ENCODE measurements around the gene HIP1. TPM values are rescaled to one million over a fixed set of nuclear protein-coding genes. Genes with fewer than 3 reads are reported as not detected.

The HIP1 gene
- total and polyA plus RNA-seq, 2 of the 13 experiments (the other 11 are each of a cell fraction or from before 2014, with no cell fraction given) = 4.5 to 6.2 TPM

DNA sequence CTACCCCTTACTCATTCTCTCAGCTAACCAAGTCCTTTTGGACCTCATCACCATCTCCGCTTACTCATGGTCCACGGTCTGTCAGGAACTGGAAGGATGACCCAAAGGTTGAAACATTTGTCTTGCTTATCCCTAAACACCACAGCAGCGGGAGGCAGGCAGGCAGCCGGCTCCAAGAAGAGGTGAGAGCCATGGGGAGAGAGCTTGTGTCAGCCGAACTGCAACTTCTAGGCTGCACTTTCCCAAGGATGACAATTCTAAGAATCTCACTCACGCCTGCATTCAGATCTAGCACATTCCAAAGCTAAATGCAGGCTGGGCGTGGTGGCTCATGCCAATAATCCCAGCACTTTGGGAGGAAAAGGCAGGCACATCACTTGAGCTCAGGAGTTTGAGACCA lies 160.7 kb downstream of the HIP1 start:
- no TSS peak for BruUV-seq (replicated peaks)
- TF ChIP-seq, protein P1, sequence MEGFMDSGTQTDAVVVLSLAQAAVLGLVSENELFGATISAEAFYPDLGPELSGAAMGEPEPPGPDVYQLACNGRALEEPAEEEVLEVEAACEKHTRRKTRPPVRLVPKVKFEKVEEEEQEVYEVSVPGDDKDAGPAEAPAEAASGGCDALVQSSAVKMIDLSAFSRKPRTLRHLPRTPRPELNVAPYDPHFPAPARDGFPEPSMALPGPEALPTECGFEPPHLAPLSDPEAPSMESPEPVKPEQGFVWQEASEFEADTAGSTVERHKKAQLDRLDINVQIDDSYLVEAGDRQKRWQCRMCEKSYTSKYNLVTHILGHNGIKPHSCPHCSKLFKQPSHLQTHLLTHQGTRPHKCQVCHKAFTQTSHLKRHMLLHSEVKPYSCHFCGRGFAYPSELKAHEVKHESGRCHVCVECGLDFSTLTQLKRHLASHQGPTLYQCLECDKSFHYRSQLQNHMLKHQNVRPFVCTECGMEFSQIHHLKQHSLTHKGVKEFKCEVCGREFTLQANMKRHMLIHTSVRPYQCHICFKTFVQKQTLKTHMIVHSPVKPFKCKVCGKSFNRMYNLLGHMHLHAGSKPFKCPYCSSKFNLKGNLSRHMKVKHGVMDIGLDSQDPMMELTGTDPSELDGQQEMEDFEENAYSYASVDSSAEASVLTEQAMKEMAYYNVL (CRISPR knock-in tag; IDR thresholded peaks at IDR 0.05; ENCODE audit: borderline replicate concordance) = no peak
- TF ChIP-seq ZNF552 (CRISPR knock-in tag; IDR thresholded peaks at IDR 0.05; ENCODE audit: borderline replicate concordance) = no peak
- no peak for TF ChIP-seq POGZ (CRISPR knock-in tag; IDR thresholded peaks at IDR 0.05)
- TF ChIP-seq, protein P2, sequence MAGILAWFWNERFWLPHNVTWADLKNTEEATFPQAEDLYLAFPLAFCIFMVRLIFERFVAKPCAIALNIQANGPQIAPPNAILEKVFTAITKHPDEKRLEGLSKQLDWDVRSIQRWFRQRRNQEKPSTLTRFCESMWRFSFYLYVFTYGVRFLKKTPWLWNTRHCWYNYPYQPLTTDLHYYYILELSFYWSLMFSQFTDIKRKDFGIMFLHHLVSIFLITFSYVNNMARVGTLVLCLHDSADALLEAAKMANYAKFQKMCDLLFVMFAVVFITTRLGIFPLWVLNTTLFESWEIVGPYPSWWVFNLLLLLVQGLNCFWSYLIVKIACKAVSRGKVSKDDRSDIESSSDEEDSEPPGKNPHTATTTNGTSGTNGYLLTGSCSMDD (CRISPR knock-in tag; IDR thresholded peaks at IDR 0.05) = no peak
- TF ChIP-seq IRF2 (CRISPR knock-in tag; IDR thresholded peaks at IDR 0.05) = no peak
- TF ChIP-seq, protein P3, sequence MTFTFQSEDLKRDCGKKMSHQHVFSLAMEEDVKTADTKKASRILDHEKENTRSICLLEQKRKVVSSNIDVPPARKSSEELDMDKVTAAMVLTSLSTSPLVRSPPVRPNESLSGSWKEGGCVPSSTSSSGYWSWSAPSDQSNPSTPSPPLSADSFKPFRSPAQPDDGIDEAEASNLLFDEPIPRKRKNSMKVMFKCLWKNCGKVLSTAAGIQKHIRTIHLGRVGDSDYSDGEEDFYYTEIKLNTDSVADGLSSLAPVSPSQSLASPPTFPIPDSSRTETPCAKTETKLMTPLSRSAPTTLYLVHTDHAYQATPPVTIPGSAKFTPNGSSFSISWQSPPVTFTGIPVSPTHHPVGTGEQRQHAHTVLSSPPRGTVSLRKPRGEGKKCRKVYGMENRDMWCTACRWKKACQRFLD (CRISPR knock-in tag; IDR thresholded peaks at IDR 0.05; ENCODE audit: borderline replicate concordance) = no peak
- TF ChIP-seq, protein P4, sequence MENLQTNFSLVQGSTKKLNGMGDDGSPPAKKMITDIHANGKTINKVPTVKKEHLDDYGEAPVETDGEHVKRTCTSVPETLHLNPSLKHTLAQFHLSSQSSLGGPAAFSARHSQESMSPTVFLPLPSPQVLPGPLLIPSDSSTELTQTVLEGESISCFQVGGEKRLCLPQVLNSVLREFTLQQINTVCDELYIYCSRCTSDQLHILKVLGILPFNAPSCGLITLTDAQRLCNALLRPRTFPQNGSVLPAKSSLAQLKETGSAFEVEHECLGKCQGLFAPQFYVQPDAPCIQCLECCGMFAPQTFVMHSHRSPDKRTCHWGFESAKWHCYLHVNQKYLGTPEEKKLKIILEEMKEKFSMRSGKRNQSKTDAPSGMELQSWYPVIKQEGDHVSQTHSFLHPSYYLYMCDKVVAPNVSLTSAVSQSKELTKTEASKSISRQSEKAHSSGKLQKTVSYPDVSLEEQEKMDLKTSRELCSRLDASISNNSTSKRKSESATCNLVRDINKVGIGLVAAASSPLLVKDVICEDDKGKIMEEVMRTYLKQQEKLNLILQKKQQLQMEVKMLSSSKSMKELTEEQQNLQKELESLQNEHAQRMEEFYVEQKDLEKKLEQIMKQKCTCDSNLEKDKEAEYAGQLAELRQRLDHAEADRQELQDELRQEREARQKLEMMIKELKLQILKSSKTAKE (CRISPR knock-in tag; IDR thresholded peaks at IDR 0.05; ENCODE audit: borderline replicate concordance) = no peak
- no peak for TF ChIP-seq SKI (IDR thresholded peaks at IDR 0.05; ENCODE audit: partially characterized antibody)
- TF ChIP-seq, protein P5, sequence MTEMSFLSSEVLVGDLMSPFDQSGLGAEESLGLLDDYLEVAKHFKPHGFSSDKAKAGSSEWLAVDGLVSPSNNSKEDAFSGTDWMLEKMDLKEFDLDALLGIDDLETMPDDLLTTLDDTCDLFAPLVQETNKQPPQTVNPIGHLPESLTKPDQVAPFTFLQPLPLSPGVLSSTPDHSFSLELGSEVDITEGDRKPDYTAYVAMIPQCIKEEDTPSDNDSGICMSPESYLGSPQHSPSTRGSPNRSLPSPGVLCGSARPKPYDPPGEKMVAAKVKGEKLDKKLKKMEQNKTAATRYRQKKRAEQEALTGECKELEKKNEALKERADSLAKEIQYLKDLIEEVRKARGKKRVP (CRISPR knock-in tag; IDR thresholded peaks at IDR 0.05) = no peak
- no peak for TF ChIP-seq TAF1 (CRISPR knock-in tag; IDR thresholded peaks at IDR 0.05)
- TF ChIP-seq, protein P6, sequence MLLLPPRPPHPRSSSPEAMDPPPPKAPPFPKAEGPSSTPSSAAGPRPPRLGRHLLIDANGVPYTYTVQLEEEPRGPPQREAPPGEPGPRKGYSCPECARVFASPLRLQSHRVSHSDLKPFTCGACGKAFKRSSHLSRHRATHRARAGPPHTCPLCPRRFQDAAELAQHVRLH (CRISPR knock-in tag; IDR thresholded peaks at IDR 0.05; ENCODE audit: borderline replicate concordance, low read depth) = no peak
- no peak for TF ChIP-seq NFRKB (IDR thresholded peaks at IDR 0.05)
- no peak for TF ChIP-seq RFXANK (CRISPR knock-in tag; IDR thresholded peaks at IDR 0.05)

More for the DNA sequence above, 160.7 kb downstream of the HIP1 start:
- H3K4me3 ChIP-seq (replicated peaks in 1 of 3; ENCODE audit: insufficient read depth in 1 of 3, low read depth in 2 of 3, low read length in 3 of 3) = no peak overlapping the region
- H3K27me3 ChIP-seq (ENCODE audit: control insufficient read depth in 1 of 2, insufficient read depth in 2 of 2, low read length in 2 of 2) = no peaks in the 10 kb centered on the region
- DNase-seq (ENCODE audit: low spot score) (no peak), FAIRE-seq (no peak), ATAC-seq (no peak)
- in situ Hi-C loops (cut with HindIII; ENCODE audit: extremely low pct_ligation_motif_present, low pct_unique_long_range_greater_than_20kb) (no loop called here), intact Hi-C loops (cut with micrococcal nuclease; ENCODE audit: unreplicated experiment) (no loop called here)
- ChIA-PET CTCF (ENCODE audit: low intra/inter-chr PET ratio, low total read pairs) (no interaction called here), POLR2A (no interaction called here)
- H3K36me3 ChIP-seq (replicated peaks in 1 of 2; ENCODE audit: control insufficient read depth in 1 of 2, insufficient read depth in 2 of 2, low read length in 2 of 2) = no peaks in the 10 kb centered on the region
- H3K4me1 ChIP-seq (ENCODE audit: insufficient read depth, low read length) = no peaks in the 10 kb centered on the region
- H3K27ac ChIP-seq (ENCODE audit: extremely low read length, insufficient read depth, low read length) = no peak overlapping the region
- no peak overlapping the region for H3K9ac ChIP-seq (ENCODE audit: insufficient read depth, low read depth, low read length)
- H4K20me1 ChIP-seq (ENCODE audit: insufficient read depth, low read length) = no peaks in the 10 kb centered on the region
- no peak overlapping the region for H3K4me2 ChIP-seq (ENCODE audit: low read depth, low read length)
- 88% methylated on average over 7 of the region's 7 CpGs for WGBS (ENCODE audit: low lambda C conversion rate)
- H2AFZ ChIP-seq (ENCODE audit: low read length) = no peak overlapping the region
- no peaks in the 10 kb centered on the region for H3K9me3 ChIP-seq (ENCODE audit: low read length)
- no peaks in the 10 kb centered on the region for H3K79me2 ChIP-seq (ENCODE audit: insufficient read depth, low read length)

Measured in HepG2 (cell line).